ENCODE results near the gene TMEM37. TPM values are rescaled to one million over a fixed set of nuclear protein-coding genes. Genes with fewer than 3 reads are reported as not detected.
A peak's percentile ranks its signal among the peaks of the same experiment; 100 is the strongest.

The TMEM37 gene
- total and polyA plus RNA-seq, 2 of the 13 experiments (the other 11 are each of a cell fraction or from before 2014, with no cell fraction given): 37.7 to 115 TPM

DNA sequence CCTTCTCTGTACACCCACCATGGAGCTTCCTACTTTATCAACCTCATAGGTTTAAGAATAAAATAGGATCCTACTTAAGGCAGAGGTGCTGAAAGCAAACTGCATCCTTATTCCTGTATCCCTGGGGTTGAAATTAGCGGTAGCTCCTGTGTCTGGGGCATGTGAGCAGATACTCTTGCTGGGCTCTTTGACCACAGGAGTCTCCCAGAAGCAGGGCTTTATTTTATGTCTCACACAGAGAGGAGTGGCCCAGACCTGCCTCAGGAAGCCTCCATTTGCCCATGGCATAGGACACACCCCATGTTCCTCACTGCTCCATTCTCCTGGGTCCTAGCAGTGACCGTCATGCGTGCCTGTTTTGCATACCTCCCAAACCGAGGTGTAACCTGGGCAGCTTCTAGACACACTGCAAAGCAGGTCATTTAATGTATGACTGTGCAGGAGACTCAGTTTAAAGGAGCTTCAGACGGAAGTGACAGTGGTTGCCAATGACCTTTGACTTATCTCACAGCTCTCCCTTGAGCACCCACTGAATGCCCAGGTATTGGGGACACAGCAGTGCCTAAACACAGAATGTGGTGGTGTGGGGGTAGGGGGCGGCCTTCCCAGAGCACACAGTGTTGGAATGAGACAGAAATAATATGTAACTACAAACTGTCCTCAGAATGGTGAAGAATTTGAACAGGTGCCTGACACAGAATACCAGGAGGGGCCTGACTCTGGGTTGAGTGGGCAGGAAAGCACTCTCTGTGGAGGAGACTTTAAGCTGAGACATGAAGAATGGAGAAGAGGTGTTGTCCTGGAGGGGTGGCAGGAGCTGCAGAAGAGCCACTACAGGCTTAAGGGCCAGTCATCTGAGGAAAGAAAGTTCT, 3.7 kb downstream of the TMEM37 start (continued):
- TF ChIP-seq, protein P1, sequence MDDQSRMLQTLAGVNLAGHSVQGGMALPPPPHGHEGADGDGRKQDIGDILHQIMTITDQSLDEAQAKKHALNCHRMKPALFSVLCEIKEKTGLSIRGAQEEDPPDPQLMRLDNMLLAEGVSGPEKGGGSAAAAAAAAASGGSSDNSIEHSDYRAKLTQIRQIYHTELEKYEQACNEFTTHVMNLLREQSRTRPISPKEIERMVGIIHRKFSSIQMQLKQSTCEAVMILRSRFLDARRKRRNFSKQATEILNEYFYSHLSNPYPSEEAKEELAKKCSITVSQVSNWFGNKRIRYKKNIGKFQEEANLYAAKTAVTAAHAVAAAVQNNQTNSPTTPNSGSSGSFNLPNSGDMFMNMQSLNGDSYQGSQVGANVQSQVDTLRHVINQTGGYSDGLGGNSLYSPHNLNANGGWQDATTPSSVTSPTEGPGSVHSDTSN (CRISPR knock-in tag; IDR thresholded peaks at IDR 0.05; ENCODE audit: borderline replicate concordance): no peak
- TF ChIP-seq ZNF776 (CRISPR knock-in tag; IDR thresholded peaks at IDR 0.05): no peak
- TF ChIP-seq, protein P2, sequence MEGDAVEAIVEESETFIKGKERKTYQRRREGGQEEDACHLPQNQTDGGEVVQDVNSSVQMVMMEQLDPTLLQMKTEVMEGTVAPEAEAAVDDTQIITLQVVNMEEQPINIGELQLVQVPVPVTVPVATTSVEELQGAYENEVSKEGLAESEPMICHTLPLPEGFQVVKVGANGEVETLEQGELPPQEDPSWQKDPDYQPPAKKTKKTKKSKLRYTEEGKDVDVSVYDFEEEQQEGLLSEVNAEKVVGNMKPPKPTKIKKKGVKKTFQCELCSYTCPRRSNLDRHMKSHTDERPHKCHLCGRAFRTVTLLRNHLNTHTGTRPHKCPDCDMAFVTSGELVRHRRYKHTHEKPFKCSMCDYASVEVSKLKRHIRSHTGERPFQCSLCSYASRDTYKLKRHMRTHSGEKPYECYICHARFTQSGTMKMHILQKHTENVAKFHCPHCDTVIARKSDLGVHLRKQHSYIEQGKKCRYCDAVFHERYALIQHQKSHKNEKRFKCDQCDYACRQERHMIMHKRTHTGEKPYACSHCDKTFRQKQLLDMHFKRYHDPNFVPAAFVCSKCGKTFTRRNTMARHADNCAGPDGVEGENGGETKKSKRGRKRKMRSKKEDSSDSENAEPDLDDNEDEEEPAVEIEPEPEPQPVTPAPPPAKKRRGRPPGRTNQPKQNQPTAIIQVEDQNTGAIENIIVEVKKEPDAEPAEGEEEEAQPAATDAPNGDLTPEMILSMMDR (CRISPR knock-in tag; IDR thresholded peaks at IDR 0.05): no peak
- TF ChIP-seq, protein P3, sequence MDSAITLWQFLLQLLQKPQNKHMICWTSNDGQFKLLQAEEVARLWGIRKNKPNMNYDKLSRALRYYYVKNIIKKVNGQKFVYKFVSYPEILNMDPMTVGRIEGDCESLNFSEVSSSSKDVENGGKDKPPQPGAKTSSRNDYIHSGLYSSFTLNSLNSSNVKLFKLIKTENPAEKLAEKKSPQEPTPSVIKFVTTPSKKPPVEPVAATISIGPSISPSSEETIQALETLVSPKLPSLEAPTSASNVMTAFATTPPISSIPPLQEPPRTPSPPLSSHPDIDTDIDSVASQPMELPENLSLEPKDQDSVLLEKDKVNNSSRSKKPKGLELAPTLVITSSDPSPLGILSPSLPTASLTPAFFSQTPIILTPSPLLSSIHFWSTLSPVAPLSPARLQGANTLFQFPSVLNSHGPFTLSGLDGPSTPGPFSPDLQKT (CRISPR knock-in tag; IDR thresholded peaks at IDR 0.05; ENCODE audit: borderline replicate concordance): no peak
- no peak for TF ChIP-seq ARNT (IDR thresholded peaks at IDR 0.05)
- TF ChIP-seq ZNF441 (CRISPR knock-in tag; IDR thresholded peaks at IDR 0.05; ENCODE audit: borderline replicate concordance): no peak
- TF ChIP-seq MIER2 (CRISPR knock-in tag; IDR thresholded peaks at IDR 0.05): peak; percentile 5; the same call in 1 of the 2 replicates
- TF ChIP-seq ZSCAN21 (CRISPR knock-in tag; IDR thresholded peaks at IDR 0.05; ENCODE audit: borderline replicate concordance): no peak
- TF ChIP-seq ZBTB1 (CRISPR knock-in tag; IDR thresholded peaks at IDR 0.05; ENCODE audit: borderline replicate concordance): no peak
- TF ChIP-seq ZSCAN31 (CRISPR knock-in tag; IDR thresholded peaks at IDR 0.05; ENCODE audit: low read depth): no peak
- TF ChIP-seq PCBP2 (optimal IDR thresholded peaks at IDR 0.05; ENCODE audit: low read depth, low read length, poor library complexity, severe bottlenecking): no peak
- TF ChIP-seq ZBTB7A (CRISPR knock-in tag; IDR thresholded peaks at IDR 0.05): no peak
- 0 out of 2 replicates have a peak, but pooled peaks have one; percentile 19 for TF ChIP-seq SNAPC2 (CRISPR knock-in tag; IDR thresholded peaks at IDR 0.05)
- TF ChIP-seq REPIN1 (CRISPR knock-in tag; IDR thresholded peaks at IDR 0.05; ENCODE audit: borderline replicate concordance, low read depth): no peak
- TF ChIP-seq, protein P4, sequence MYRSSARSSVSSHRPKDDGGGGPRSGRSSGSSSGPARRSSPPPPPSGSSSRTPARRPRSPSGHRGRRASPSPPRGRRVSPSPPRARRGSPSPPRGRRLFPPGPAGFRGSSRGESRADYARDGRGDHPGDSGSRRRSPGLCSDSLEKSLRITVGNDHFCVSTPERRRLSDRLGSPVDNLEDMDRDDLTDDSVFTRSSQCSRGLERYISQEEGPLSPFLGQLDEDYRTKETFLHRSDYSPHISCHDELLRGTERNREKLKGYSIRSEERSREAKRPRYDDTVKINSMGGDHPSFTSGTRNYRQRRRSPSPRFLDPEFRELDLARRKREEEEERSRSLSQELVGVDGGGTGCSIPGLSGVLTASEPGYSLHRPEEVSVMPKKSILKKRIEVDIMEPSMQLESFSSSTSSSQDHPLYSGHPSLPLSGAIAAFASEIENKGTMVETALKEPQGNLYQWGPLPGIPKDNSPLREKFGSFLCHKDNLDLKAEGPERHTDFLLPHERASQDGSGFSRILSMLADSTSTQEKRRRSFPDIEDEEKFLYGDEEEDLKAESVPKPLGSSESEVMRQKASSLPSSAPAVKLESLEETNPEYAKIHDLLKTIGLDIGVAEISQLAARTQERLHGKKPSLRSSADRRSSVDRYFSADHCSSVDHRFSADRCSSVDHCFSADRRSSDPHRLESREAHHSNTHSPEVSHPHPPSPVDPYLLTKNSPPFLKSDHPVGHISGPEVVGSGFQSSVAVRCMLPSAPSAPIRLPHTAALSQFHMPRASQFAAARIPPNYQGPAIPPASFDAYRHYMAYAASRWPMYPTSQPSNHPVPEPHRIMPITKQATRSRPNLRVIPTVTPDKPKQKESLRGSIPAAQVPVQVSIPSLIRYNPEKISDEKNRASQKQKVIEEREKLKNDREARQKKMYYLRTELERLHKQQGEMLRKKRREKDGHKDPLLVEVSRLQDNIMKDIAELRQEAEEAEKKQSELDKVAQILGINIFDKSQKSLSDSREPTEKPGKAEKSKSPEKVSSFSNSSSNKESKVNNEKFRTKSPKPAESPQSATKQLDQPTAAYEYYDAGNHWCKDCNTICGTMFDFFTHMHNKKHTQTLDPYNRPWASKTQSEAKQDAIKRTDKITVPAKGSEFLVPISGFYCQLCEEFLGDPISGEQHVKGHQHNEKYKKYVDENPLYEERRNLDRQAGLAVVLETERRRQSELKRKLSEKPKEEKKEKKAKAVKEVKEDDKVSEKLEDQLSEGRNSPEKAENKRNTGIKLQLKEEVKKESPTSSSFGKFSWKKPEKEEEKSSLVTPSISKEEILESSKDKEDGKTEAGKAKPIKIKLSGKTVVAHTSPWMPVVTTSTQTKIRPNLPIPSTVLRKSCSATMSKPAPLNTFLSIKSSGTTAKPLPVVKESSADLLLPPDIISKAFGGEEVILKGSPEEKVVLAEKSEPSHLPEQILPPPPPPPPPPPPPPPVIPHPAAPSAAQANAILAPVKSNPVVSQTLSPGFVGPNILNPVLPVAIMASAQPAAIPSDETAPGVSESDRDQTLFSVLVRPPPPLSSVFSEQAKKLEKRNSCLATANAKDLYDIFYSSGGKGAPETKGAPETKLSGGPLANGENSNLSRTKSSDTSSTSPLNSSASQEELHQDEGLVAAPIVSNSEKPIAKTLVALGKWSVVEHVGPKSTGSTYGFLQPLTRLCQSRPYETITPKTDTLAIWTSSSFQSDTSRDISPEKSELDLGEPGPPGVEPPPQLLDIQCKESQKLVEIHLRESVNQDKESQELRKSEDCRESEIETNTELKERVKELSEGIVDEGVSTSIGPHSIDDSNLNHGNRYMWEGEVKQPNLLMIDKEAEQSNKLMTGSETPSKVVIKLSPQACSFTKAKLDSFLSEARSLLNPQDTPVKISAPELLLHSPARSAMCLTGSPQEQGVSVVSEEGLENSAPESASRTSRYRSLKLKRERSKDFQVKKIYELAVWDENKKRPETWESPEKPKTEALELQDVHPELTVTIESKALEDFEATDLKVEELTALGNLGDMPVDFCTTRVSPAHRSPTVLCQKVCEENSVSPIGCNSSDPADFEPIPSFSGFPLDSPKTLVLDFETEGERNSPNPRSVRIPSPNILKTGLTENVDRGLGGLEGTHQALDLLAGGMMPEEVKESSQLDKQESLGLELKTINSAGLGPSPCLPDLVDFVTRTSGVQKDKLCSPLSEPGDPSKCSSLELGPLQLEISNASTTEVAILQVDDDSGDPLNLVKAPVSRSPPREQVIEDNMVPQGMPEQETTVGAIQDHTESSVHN (CRISPR knock-in tag; IDR thresholded peaks at IDR 0.05): no peak
- no peak for TF ChIP-seq BHLHE40 (IDR thresholded peaks at IDR 0.05; ENCODE audit: low read length)

Measured in HepG2 (cell line).